IMR-90 (cell line): ENCODE data around the gene AKAP13. TPM values are rescaled to one million over a fixed set of nuclear protein-coding genes. Genes with fewer than 3 reads are reported as not detected.

Source experiments
- ATAC-seq: fragments of 200-7000 bp; cut with Tn5 transposase; 2 replicates; pipeline ENCODE4 v1.9.1; 2020; ENCODE audit warnings: low read depth, mild to moderate bottlenecking, moderate library complexity
- BruUV-seq: library from RNA; stranded (reverse); fragments of 400-500 nt; replicated peaks from 2 replicates; lab custom pipeline; 2021; lab: Mats Ljungman, UMichigan
- CTCF ChIA-PET: fragments of 300-600 bp; formaldehyde crosslinking; extraction: SDS; loops from one replicate; lab custom pipeline; 2021; ENCODE audit warnings: antibody characterized with exemption; lab: Yijun Ruan, JAX
- POLR2A ChIA-PET: fragments of 300-600 bp; sonication (Branson Sonifier 250); formaldehyde crosslinking; loops from one replicate; lab custom pipeline; 2022; ENCODE audit warnings: antibody characterized with exemption; ENCODE audit not compliant: unreplicated experiment; lab: Charles Lee
- DNase-seq: peaks from one replicate; pipeline ENCODE4 v3.0.0; 2013
- H2AFZ ChIP-seq: replicated peaks from 2 replicates; pipeline ENCODE3; 2013; ENCODE audit warnings: low read length, mild to moderate bottlenecking; ENCODE audit not compliant: poor library complexity
- H2AK5ac ChIP-seq: 2 replicates; pipeline ENCODE4 v1.6.1; 2013; ENCODE audit warnings: low read depth, low read length, inconsistent platforms
- H2AK9ac ChIP-seq: replicated peaks from 2 replicates; pipeline ENCODE3; 2013; ENCODE audit warnings: mild to moderate bottlenecking, low read depth, low read length, moderate library complexity; ENCODE audit not compliant: poor library complexity
- H2BK120ac ChIP-seq: 2 replicates; pipeline ENCODE4 v1.6.1; 2013; ENCODE audit warnings: low read depth, low read length, inconsistent platforms
- H2BK15ac ChIP-seq: 3 replicates; pipeline ENCODE4 v1.6.1; 2013; ENCODE audit warnings: low read depth, low read length, inconsistent platforms
- H2BK20ac ChIP-seq: 2 replicates; pipeline ENCODE4 v1.6.1; 2013; ENCODE audit warnings: low read depth, mild to moderate bottlenecking, inconsistent platforms, low read length, moderate library complexity
- H2BK5ac ChIP-seq: 2 replicates; pipeline ENCODE4 v1.6.1; 2013; ENCODE audit warnings: mild to moderate bottlenecking, low read depth, low read length, inconsistent platforms; ENCODE audit not compliant: poor library complexity, severe bottlenecking
- H3K14ac ChIP-seq: replicated peaks from 2 replicates; pipeline ENCODE4 v1.6.1; 2013; ENCODE audit warnings: low read depth, low read length, inconsistent platforms
- H3K18ac ChIP-seq: 2 replicates; pipeline ENCODE4 v1.6.1; 2013; ENCODE audit warnings: low read depth, low read length, control low read depth
- H3K23ac ChIP-seq: 2 replicates; pipeline ENCODE4 v1.6.1; 2013; ENCODE audit warnings: low read depth, low read length, inconsistent platforms
- H3K27ac ChIP-seq: 2 replicates; pipeline ENCODE4 v1.5.1; 2013; ENCODE audit warnings: mild to moderate bottlenecking, control low read depth, low read length; ENCODE audit not compliant: insufficient read depth
- H3K27me3 ChIP-seq: 2 replicates; pipeline ENCODE4 v1.6.1; 2013; ENCODE audit warnings: low read length; ENCODE audit not compliant: control insufficient read depth, insufficient read depth
- H3K36me3 ChIP-seq: 2 replicates; pipeline ENCODE4 v1.6.1; 2013; ENCODE audit warnings: low read length, mixed read lengths; ENCODE audit not compliant: control insufficient read depth, insufficient read depth
- H3K4ac ChIP-seq: 2 replicates; pipeline ENCODE4 v1.6.1; 2013; ENCODE audit warnings: low read depth, low read length, inconsistent platforms
- H3K4me1 ChIP-seq: 2 replicates; pipeline ENCODE4 v1.6.1; 2013; ENCODE audit warnings: low read length, mixed read lengths; ENCODE audit not compliant: control insufficient read depth, insufficient read depth
- H3K4me2 ChIP-seq: 2 replicates; pipeline ENCODE4 v1.6.1; 2013; ENCODE audit warnings: low read depth, mild to moderate bottlenecking, control low read depth, low read length, moderate library complexity
- H3K4me3 ChIP-seq: 2 replicates; pipeline ENCODE4 v1.5.1; 2013; ENCODE audit warnings: low read depth, mild to moderate bottlenecking, control low read depth, low read length, moderate library complexity; ENCODE audit not compliant: insufficient read depth
- H3K56ac ChIP-seq: 2 replicates; pipeline ENCODE4 v1.6.1; 2013; ENCODE audit warnings: low read length, inconsistent platforms; ENCODE audit not compliant: insufficient read depth; ENCODE audit errors: extremely low read depth
- H3K79me1 ChIP-seq, 2 experiments: 2 replicates each; pipeline ENCODE4 v1.6.1; 2013; ENCODE audit warnings: low read length in 2 of 2, inconsistent platforms in 1 of 2, low read depth in 1 of 2
- H3K9ac ChIP-seq: 2 replicates; pipeline ENCODE4 v1.6.1; 2013; ENCODE audit warnings: low read depth, low read length, control low read depth
- H3K9me1 ChIP-seq: 2 replicates; pipeline ENCODE4 v1.6.1; 2013; ENCODE audit warnings: low read length, inconsistent platforms; ENCODE audit not compliant: insufficient read depth
- H3K9me3 ChIP-seq: 2 replicates; pipeline ENCODE4 v1.6.1; 2013; ENCODE audit warnings: low read length; ENCODE audit not compliant: control insufficient read depth, insufficient read depth
- H4K20me1 ChIP-seq: 2 replicates; pipeline ENCODE4 v1.6.1; 2013; ENCODE audit warnings: low read length, inconsistent platforms; ENCODE audit not compliant: insufficient read depth
- H4K5ac ChIP-seq: 2 replicates; pipeline ENCODE4 v1.6.1; 2013; ENCODE audit warnings: mild to moderate bottlenecking, low read depth, low read length, control low read depth
- H4K8ac ChIP-seq, 2 experiments: 2 replicates each; pipeline ENCODE4 v1.6.1; 2013; ENCODE audit warnings: low read depth in 2 of 2, low read length in 2 of 2, control low read depth in 1 of 2, inconsistent platforms in 1 of 2
- H4K91ac ChIP-seq: 2 replicates; pipeline ENCODE4 v1.6.1; 2013; ENCODE audit warnings: low read depth, low read length, inconsistent platforms; ENCODE audit not compliant: insufficient read depth
- BHLHE40 ChIP-seq: fragments of 150-350 bp; IDR thresholded peaks from 2 replicates; pipeline ENCODE4 v1.6.1; 2016; ENCODE audit warnings: mild to moderate bottlenecking, low read depth, low read length
- NFE2L2 ChIP-seq: fragments of 150-350 bp; IDR thresholded peaks from 2 replicates; pipeline ENCODE4 v1.6.1; 2016; ENCODE audit warnings: low read depth, mild to moderate bottlenecking, low read length
- WGBS, 2 experiments: methylation state at CpG; one replicate each; pipeline versions ENCODE4 v1.1.5 to v1.1.7; 2013; ENCODE audit warnings: missing lambda C conversion rate in 2 of 2; ENCODE audit not compliant: insufficient read length in 1 of 2; ENCODE audit errors: extremely low coverage in 2 of 2; 5-methylcytosine and 5-hydroxymethylcytosine counted together
- dilution Hi-C: fragments of 300-500 bp; cut with HindIII; formaldehyde crosslinking; loops from one replicate; pipeline ENCODE4 v1.14.3; 2018; ENCODE audit warnings: low sequenced_read_pairs; ENCODE audit not compliant: unreplicated experiment
- in situ Hi-C: fragments of 300-500 bp; cut with MboI; formaldehyde crosslinking; loops from 3 replicates; pipeline ENCODE4 v1.14.3; 2019; ENCODE audit warnings: low sequenced_read_pairs, inconsistent platforms, mixed read lengths
- intact Hi-C: fragments of 100-400 bp; cut with micrococcal nuclease; formaldehyde crosslinking; loops from 2 replicates; pipeline ENCODE4 v1.10.0; 2022
- polyA plus RNA-seq, 3 experiments: library from polyadenylated mRNA; depleted of rRNA; stranded (reverse); fragments of >200 nt; gene quantifications; 2 replicates each; pipeline ENCODE4 v1.2.3, GENCODE V29; 2012; ENCODE audit warnings: low replicate concordance in 1 of 3
- total RNA-seq: library from RNA; depleted of rRNA; stranded (reverse); fragments of >200 nt; gene quantifications from 2 replicates; pipeline ENCODE4 v1.2.3, GENCODE V29; 2012

Gene AKAP13
- total and polyA plus RNA-seq, 2 of the 4 experiments (the other 2 are of a cell fraction), result 10.4 to 46.4 TPM

GRCh38 chr15:85603160-85603559, 222.8 kb downstream of the AKAP13 start:
- Histone ChIP-seq H3K36me3 (no peaks in the 10 kb centered on the region), H3K4ac (no peak overlapping the region), H3K27me3 (no peaks in the 10 kb centered on the region), H4K91ac (no peak overlapping the region), H2AK5ac (no peak overlapping the region), H4K20me1 (no peaks in the 10 kb centered on the region; the same call in 1 of the 2 replicates), H2BK15ac (no peak overlapping the region), H3K18ac (no peak overlapping the region), H2AK9ac (no peak overlapping the region), H4K5ac (no peak overlapping the region), H3K9ac (no peak overlapping the region), H3K14ac (no peak overlapping the region), H2BK5ac (no peak overlapping the region), H3K56ac (no peak overlapping the region), H3K9me1 (peaks cover 7% of the 10 kb centered on the region), H2BK20ac (no peak overlapping the region), H3K9me3 (no peaks in the 10 kb centered on the region), H3K4me1 (peaks cover 6% of the 10 kb centered on the region), H3K4me2 (no peak overlapping the region), H3K23ac (no peak overlapping the region), H2AFZ (no peak overlapping the region), H4K8ac (no peak overlapping the region), H3K27ac (no peak overlapping the region), H3K79me1 (peaks cover 16 to 25% of the 10 kb centered on the region in 2 experiments), H2BK120ac (no peak overlapping the region), H3K4me3 (no peak overlapping the region)
- CTCF ChIA-PET, result no interaction called here
- intact Hi-C loops, result no loop called here
- POLR2A ChIA-PET, result no interaction called here
- DNase-seq, result no peak
- WGBS, 2 experiments, result no CpG with 5 or more reads among the region's 1 CpG
- no TSS peak for BruUV-seq
- ATAC-seq, result no peak
- dilution Hi-C loops, result no loop called here
- in situ Hi-C loops, result no loop called here
- TF ChIP-seq BHLHE40, result no peak
- TF ChIP-seq NFE2L2, result no peak
